ENCODE results near the gene NUP107. TPM values are rescaled to one million over a fixed set of nuclear protein-coding genes. Genes with fewer than 3 reads are reported as not detected.
A peak's percentile ranks its signal among the peaks of the same experiment; 100 is the strongest.
"Not testable (repeated sequence)": the region's sequence is repeated elsewhere in the genome, so short reads cannot be mapped to it uniquely, and the experiment has no call there.

Gene NUP107
- 100 to 1,000 TPM; 128 TPM for total RNA-seq

DNA sequence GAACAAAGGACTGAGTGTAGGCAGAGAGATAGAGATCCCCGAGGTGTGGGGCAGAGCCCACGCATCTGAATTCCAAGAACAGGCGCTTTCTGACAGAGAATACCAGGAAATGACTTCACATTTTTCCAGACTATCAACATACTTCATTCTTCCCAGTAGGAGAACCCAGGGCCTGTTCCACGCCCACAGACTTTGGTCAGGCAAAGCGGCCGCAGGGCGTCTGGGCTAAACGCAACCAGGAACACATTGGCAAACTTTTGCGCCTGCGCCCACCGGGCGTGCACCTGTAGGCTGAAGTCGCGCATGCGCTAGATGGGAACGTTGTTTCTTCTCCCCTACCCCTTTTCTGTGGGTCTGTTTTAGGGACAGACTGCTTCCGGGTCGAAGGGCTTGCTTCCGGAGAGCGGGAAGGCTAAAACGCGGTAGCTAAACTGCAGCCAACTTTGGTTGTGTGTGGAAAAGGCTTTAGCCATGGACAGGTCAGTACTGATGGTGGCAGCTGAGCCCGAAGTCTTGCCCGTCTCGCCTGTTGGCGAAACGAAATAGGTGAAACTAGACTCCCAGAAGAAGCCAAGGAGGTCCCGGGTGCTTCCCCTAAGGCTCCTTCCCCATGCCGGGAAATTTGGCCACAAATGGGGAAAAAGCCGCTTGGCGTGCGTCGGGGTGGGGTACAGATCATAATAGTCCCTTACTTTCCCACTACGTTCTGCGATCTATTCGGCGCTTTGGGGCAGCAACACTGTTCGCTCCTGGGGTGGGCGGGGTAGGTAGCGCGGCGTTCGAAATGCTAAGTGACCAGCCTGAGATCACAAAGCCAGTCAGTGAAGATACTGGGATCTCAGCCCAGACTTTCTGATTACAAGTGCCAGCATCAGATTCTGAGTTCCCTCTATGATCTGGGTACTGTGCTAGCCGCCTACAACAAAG, at the start of gene NUP107:
Gene NUP107 (plus strand): TSS at position 384 of the 927 bp plus-strand sequence. CDS start 88 bp downstream, at position 472.
- Mint-ChIP-seq H3K27ac (peak within 1 kb of the TSS; percentile 96), H3K27me3 (no peaks in the 10 kb centered on the region), H3K36me3 (peaks cover 14% of the 10 kb centered on the region), H3K9me3 (no peaks in the 10 kb centered on the region), H3K4me1 (ENCODE audit: low read depth) (peaks cover 30% of the 10 kb centered on the region), H3K4me3 (peak within 1 kb of the TSS; percentile 98)
- ChIA-PET POLR2A (interaction anchor here (1.2 kb wide), 1 partner anchor 357 kb away, joined by 3 read pairs; no protein-coding TSS in a partner anchor), CTCF (interaction anchor here (0.6 to 2.1 kb wide), 2 partner anchors 133 to 330 kb away, joined by 4 to 5 read pairs; no protein-coding TSS in a partner anchor)
- intact Hi-C loops (cut with micrococcal nuclease): loop anchor here (1.0 to 10.0 kb wide), 11 partner anchors 12 to 462 kb away; partner anchors contain the start of genes IL26, MDM1, MDM2 and SLC35E3
- DNase-seq: peak; percentile 98

DNA sequence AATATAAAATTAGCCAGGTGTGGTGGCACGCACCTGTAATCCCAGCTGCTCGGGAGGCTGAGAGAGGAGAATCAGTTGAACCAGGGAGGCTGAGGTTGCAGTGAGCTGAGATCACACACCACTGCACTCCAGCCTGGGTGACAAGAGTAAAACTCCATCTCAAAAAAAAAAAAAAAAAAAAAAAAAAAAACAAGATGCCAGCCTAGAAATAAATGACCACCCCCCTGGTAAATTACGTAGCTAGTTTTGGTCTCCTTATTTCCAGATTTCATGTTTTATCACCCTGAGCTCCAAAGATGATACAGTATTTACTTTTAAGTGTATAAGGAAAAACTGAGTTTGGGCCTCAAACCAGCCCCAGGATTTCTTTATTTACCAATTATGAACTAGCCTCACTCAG, 49.3 kb upstream of the NUP107 start:
- H3K4me3 Mint-ChIP-seq; DNase-seq; intact Hi-C loops (cut with micrococcal nuclease); H3K27me3 Mint-ChIP-seq; H3K9me3 Mint-ChIP-seq; CTCF ChIA-PET; H3K27ac Mint-ChIP-seq: not testable (repeated sequence)
- Mint-ChIP-seq H3K4me1 (ENCODE audit: low read depth) (peaks cover 87% of the 10 kb centered on the region), H3K36me3 (peaks cover 10% of the 10 kb centered on the region)
- POLR2A ChIA-PET: interaction anchor here (0.7 kb wide), 1 partner anchor 207 kb away, joined by 3 read pairs; no protein-coding TSS in a partner anchor

DNA sequence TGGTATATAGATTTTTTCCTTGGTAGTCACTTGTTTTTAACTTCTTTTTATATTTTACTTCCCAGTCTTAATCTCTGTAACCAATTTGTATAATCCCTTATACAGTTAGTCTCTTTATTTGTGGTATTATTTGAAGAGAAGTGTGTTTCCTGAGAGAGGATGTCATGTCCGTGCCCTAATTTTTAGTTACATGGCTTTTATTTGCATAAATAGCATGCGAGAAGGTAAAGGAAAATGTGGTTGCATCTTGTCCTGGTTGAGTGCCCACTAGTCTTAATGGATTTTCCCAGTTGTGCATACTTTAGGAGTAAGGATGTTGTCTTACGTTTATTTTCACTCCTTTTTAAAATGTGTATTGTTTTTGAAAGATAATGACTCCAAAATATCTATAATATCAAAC, 48.6 kb upstream of the NUP107 start:
- intact Hi-C loops (cut with micrococcal nuclease): no loop called here
- H3K9me3 Mint-ChIP-seq: no peaks in the 10 kb centered on the region
- peaks cover 85% of the 10 kb centered on the region for H3K4me1 Mint-ChIP-seq (ENCODE audit: low read depth)
- DNase-seq: no peak
- H3K4me3 Mint-ChIP-seq: no peak overlapping the region
- H3K27me3 Mint-ChIP-seq: no peaks in the 10 kb centered on the region
- no peak overlapping the region for H3K27ac Mint-ChIP-seq
- peaks cover 16% of the 10 kb centered on the region for H3K36me3 Mint-ChIP-seq
- ChIA-PET POLR2A (no interaction called here), CTCF (no interaction called here)

DNA sequence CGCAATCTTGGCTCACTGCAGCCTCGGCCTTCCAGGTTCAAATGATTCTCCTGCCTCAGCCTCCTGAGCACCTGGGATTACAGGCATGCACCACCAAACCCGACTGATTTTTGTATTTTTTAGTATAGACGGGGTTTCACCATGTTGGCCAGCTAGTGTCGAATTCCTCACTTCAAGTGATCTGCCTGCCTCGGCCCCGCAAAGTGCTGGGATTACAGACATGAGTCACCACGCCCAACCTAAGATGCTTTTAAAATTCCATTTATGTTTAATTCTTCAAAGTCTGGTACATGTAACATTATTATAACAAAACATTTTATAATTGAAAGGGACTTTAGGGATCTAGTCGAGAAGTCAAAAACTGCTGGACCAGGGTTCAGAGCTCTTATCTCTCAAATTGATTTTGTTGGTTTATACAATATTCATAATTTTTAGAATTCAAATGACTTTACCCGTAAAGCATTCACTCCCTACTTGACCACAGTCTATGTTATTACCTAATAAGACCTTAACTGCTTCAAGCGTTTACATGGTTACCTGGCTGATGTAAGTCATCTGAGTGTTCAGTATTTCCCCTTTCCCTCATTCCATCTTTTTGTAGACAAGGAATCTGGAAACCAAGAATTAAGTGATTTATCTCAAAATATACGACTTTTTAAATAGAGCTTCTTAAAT, 47.9 kb upstream of the NUP107 start:
- Mint-ChIP-seq H3K27ac (peak overlapping the region; percentile 19), H3K4me1 (ENCODE audit: low read depth) (peaks cover 80% of the 10 kb centered on the region), H3K36me3 (peaks cover 17% of the 10 kb centered on the region), H3K4me3 (no peak overlapping the region), H3K27me3 (no peaks in the 10 kb centered on the region), H3K9me3 (no peaks in the 10 kb centered on the region)
- intact Hi-C loops (cut with micrococcal nuclease): no loop called here
- ChIA-PET CTCF (interaction anchor here (0.6 kb wide), 1 partner anchor 198 kb away, joined by 3 read pairs; no protein-coding TSS in a partner anchor), POLR2A (interaction anchor here (1.3 kb wide), 1 partner anchor 9 kb away, joined by 3 read pairs; no protein-coding TSS in a partner anchor)
- no peak for DNase-seq

DNA sequence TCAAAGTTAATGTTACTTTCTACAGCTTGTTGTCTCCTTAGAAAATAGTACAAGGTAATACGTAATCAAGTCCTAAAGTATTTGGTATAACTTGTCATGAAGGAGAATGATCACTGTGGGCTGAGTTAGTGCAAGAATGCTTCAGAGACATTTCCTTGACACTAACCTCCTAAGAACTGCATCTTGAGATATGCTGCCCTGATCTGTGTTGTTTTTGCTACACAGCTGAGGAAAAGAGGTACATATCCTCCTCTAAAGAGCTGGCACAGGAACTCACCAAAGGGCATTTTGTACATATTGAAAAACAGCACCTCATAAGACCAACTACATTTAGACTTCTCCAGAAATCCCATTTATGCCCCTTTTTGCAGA, 47.4 kb upstream of the NUP107 start:
- ChIA-PET POLR2A (interaction anchor here (1.2 to 1.3 kb wide), 2 partner anchors 10 to 27 kb away, joined by 3 read pairs; no protein-coding TSS in a partner anchor), CTCF (interaction anchor here (0.6 kb wide), 1 partner anchor 199 kb away, joined by 3 read pairs; no protein-coding TSS in a partner anchor)
- no peak for DNase-seq
- H3K9me3 Mint-ChIP-seq: no peaks in the 10 kb centered on the region
- H3K4me1 Mint-ChIP-seq (ENCODE audit: low read depth): peaks cover 79% of the 10 kb centered on the region
- intact Hi-C loops (cut with micrococcal nuclease): no loop called here
- no peaks in the 10 kb centered on the region for H3K27me3 Mint-ChIP-seq
- H3K27ac Mint-ChIP-seq: no peak overlapping the region
- H3K4me3 Mint-ChIP-seq: no peak overlapping the region
- H3K36me3 Mint-ChIP-seq: peaks cover 20% of the 10 kb centered on the region

DNA sequence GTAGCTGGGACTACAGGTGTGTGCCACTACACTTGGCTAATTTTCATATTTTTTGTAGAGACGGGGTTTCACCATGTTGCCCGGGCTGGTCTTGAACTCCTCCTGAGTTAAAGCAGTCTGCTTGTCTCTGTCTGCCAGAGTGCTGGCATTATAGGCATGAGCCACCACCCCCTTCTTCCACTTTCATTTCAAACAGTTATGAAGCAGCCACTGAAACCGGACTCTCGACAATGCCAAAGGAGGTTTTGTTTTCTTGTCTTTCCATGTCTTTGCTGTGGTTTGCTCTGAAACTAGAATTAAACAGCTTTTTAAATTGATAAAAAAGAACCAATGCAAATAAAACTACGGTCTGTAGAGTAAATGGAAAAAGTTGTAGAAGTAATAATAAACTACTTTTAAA, 45.6 kb upstream of the NUP107 start:
- Mint-ChIP-seq H3K4me1 (ENCODE audit: low read depth) (peaks cover 76% of the 10 kb centered on the region), H3K27me3 (no peaks in the 10 kb centered on the region), H3K27ac (peak overlapping the region; percentile 8), H3K9me3 (no peaks in the 10 kb centered on the region), H3K36me3 (peaks cover 25% of the 10 kb centered on the region), H3K4me3 (peak overlapping the region; percentile 32)
- intact Hi-C loops (cut with micrococcal nuclease): loop anchor here (1.0 to 5.0 kb wide), 3 partner anchors 29 to 284 kb away; partner anchors contain the start of gene NUP107
- DNase-seq: peak; percentile 68
- CTCF ChIA-PET: interaction anchor here (1.6 kb wide), 1 partner anchor 28 kb away, joined by 5 read pairs; no protein-coding TSS in a partner anchor
- POLR2A ChIA-PET: interaction anchor here (0.7 to 1.1 kb wide), 3 partner anchors 24 to 105 kb away, joined by 3 to 6 read pairs (median 3); partner anchors contain the start of gene SLC35E3

DNA sequence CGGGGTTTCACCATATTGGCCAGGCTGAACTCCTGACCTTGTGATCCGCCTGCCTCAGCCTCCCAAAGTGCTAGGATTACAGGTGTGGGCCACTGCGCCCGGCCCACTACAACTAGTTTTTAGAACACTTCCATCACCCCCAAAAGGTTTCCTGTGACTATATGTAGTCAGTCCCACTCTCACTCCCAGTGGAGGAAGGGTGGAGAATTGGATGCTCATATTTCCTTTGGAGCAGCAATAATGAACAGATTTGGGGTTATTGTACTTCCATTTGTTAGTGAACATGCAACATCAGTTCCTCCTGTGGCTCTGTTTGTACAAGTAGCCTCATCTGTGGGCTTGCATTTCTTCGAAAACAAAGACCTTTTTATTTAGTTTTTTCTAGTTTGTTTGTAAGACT, 40.3 kb upstream of the NUP107 start:
- no peak for DNase-seq
- ChIA-PET POLR2A (no interaction called here), CTCF (interaction anchor here (1.5 kb wide), 1 partner anchor 287 kb away, joined by 4 read pairs; no protein-coding TSS in a partner anchor)
- Mint-ChIP-seq H3K9me3 (no peaks in the 10 kb centered on the region), H3K36me3 (peaks cover 35% of the 10 kb centered on the region), H3K27ac (no peak overlapping the region), H3K4me1 (ENCODE audit: low read depth) (peaks cover 57% of the 10 kb centered on the region), H3K27me3 (no peaks in the 10 kb centered on the region), H3K4me3 (no peak overlapping the region)
- intact Hi-C loops (cut with micrococcal nuclease): no loop called here

DNA sequence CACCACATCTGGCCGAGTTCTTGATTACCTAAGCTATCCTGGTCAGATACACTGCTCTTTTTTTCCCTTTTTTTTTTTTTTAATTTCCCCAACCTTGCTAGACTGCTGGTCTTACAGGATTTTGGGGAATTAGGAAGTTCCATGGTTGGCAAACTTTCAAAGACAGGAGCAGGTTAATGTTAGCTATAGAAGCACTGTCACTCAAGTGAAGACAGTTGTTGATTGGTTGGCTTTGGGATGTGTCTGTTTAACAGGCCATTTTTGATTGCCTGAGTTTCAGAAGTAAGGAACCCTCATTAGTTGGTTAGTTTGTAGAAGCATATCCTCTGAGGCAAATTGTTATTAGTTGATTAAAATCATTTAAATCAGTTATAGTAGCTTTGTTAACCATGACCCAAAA, 39.3 kb upstream of the NUP107 start:
- Mint-ChIP-seq H3K4me1 (ENCODE audit: low read depth) (peaks cover 48% of the 10 kb centered on the region), H3K9me3 (no peaks in the 10 kb centered on the region), H3K27ac (peak overlapping the region; percentile 11), H3K27me3 (no peaks in the 10 kb centered on the region), H3K36me3 (peaks cover 30% of the 10 kb centered on the region), H3K4me3 (no peak overlapping the region)
- DNase-seq: no peak
- ChIA-PET POLR2A (interaction anchor here (0.6 kb wide), 1 partner anchor 318 kb away, joined by 3 read pairs; no protein-coding TSS in a partner anchor), CTCF (interaction anchor here (0.6 to 1.5 kb wide), 3 partner anchors 288 to 424 kb away, joined by 4 to 6 read pairs (median 4); no protein-coding TSS in a partner anchor)
- intact Hi-C loops (cut with micrococcal nuclease): no loop called here

DNA sequence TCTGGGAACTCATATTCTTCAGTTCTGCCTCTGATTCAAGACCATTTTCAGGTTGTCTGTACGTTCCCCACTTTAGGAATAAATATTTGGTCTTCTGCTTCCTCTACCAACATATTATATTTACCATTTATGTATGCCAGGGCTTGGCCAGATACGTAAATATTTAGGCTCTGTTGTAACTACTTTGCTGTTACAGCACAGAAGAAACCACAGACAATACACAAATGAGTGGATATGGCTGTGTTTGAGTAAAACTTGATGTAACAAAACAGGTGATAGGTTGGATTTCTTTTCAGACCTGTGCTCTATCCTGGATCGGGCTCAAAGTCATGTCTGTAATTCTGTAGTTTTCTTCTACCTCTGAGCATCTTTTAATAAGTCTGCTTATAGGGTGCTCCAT, 38.6 kb upstream of the NUP107 start:
- H3K4me1 Mint-ChIP-seq (ENCODE audit: low read depth): peaks cover 43% of the 10 kb centered on the region
- DNase-seq: no peak
- POLR2A ChIA-PET: interaction anchor here (0.6 kb wide), 1 partner anchor 407 kb away, joined by 3 read pairs; no protein-coding TSS in a partner anchor
- no peak overlapping the region for H3K4me3 Mint-ChIP-seq
- intact Hi-C loops (cut with micrococcal nuclease): no loop called here
- peak overlapping the region; percentile 11 for H3K27ac Mint-ChIP-seq
- CTCF ChIA-PET: interaction anchor here (0.6 to 1.5 kb wide), 3 partner anchors 289 to 425 kb away, joined by 4 to 6 read pairs (median 4); no protein-coding TSS in a partner anchor
- no peaks in the 10 kb centered on the region for H3K9me3 Mint-ChIP-seq
- no peaks in the 10 kb centered on the region for H3K27me3 Mint-ChIP-seq
- H3K36me3 Mint-ChIP-seq: peaks cover 26% of the 10 kb centered on the region

DNA sequence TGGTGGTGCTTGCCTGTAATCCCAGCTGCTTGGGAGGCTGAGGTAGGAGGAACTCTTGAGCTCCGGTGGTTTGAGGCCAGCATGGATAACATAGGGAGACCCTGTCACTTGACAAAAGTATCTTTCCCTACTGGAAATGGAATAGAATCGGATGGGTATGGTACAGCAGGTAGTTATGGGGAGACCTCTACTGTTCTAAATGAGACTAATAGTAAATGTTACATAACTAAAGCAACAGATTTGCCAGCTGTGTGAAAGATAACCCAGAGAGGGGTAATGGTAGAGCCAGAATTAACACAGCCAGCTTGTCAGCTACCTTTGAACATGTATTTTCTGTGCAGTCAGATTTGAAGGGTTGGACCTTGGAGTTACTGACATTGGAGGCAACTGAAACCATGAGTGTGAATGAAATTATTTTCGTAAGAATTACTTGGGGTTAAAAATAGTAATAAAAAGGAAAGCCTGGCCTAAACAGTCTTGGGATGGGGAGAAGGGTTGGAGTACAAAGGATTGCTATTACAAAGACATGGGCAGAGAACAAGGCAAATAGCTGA, 21.7 kb upstream of the NUP107 start:
- Mint-ChIP-seq H3K27ac (peak overlapping the region; percentile 38), H3K4me1 (ENCODE audit: low read depth) (peaks cover 10% of the 10 kb centered on the region), H3K9me3 (no peaks in the 10 kb centered on the region), H3K4me3 (no peak overlapping the region), H3K36me3 (peaks cover 13% of the 10 kb centered on the region), H3K27me3 (no peaks in the 10 kb centered on the region)
- ChIA-PET CTCF (no interaction called here), POLR2A (no interaction called here)
- intact Hi-C loops (cut with micrococcal nuclease): no loop called here
- no peak for DNase-seq

DNA sequence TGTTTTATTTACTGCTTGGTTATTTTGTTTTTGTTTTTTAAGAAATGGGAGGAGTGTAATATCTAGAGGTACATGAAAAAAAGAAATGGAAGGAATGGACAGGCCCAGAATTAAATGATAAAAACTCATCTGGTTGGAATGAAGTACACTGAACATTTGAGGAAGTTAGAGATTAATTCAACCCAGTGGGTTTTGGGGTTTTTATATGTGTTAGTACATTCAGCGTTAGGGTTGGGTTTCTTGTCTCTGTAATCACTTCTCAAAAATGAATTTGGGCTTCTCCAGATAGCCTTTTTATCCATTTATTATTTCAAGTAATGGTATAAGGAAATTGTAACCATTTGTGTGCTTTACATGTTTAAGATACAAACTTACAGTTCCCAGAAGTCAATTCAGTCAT, 19.5 kb upstream of the NUP107 start:
- ChIA-PET CTCF (no interaction called here), POLR2A (no interaction called here)
- DNase-seq: no peak
- intact Hi-C loops (cut with micrococcal nuclease): no loop called here
- no peak overlapping the region for H3K4me3 Mint-ChIP-seq
- peak overlapping the region; percentile 7 for H3K27ac Mint-ChIP-seq
- H3K4me1 Mint-ChIP-seq (ENCODE audit: low read depth): peaks cover 17% of the 10 kb centered on the region
- H3K36me3 Mint-ChIP-seq: peaks cover 6% of the 10 kb centered on the region
- H3K27me3 Mint-ChIP-seq: no peaks in the 10 kb centered on the region
- H3K9me3 Mint-ChIP-seq: no peaks in the 10 kb centered on the region
